ENCODE measurements around the gene FRYL.
"Not testable (repeated sequence)": the region's sequence is repeated elsewhere in the genome, so short reads cannot be mapped to it uniquely, and the experiment has no call there.

FRYL gene

DNA sequence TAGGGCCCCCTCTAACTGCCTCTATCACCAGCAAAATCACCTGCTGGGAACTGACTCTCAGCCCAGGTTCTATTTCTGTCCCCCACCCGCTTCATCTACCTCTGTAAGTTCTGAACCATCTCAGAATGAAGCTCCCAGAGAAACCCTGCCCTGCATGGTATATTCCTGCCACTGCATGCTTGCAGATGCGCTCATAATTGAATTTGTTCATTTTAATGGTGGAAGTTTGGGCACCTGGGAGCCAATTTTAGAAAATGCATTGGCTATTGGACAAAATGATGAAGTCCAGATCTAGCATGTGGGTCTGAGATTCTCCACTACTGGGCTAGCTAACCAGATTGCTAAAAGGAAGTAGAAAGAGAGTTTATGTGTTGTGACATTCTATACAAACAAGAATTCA lies 325.5 kb downstream of the FRYL start:
- H3K9me3 ChIP-seq (ENCODE audit: control insufficient read depth, insufficient read depth, low read length), result no peaks in the 10 kb centered on the region
- no peaks in the 10 kb centered on the region for H3K27me3 ChIP-seq (ENCODE audit: control insufficient read depth, insufficient read depth, low read length)
- H3K9ac ChIP-seq (ENCODE audit: low read depth, low read length), result no peak overlapping the region
- H3K36me3 ChIP-seq (ENCODE audit: control insufficient read depth, insufficient read depth, low read length), result no peaks in the 10 kb centered on the region
- no peaks in the 10 kb centered on the region for H3K4me1 ChIP-seq (ENCODE audit: control insufficient read depth, insufficient read depth, low read length)
- no peak overlapping the region for H3K4me3 ChIP-seq (ENCODE audit: low read depth, low read length)

DNA sequence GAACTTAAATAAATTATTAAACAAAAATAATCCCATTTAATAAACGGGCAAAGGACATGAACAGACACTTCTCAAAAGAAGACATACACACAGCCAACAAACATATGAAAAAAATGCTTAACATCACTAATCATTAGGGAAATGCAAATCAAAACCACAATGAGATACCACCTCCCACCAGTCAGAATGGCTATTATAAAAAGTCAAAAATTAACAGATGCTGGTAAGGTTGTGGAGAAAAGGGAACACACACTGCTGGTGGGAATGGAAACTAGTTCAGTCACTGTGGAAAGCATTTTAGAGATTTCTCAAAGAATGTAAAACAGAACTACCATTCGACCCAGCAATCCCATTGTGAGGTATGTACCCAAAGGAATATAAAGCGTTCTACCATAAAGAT lies 328.4 kb downstream of the FRYL start:
- not testable (repeated sequence) for H3K4me3 ChIP-seq (ENCODE audit: low read depth, low read length); H3K9me3 ChIP-seq (ENCODE audit: control insufficient read depth, insufficient read depth, low read length); H3K9ac ChIP-seq (ENCODE audit: low read depth, low read length); H3K4me1 ChIP-seq (ENCODE audit: control insufficient read depth, insufficient read depth, low read length); H3K27me3 ChIP-seq (ENCODE audit: control insufficient read depth, insufficient read depth, low read length); H3K36me3 ChIP-seq (ENCODE audit: control insufficient read depth, insufficient read depth, low read length)

DNA sequence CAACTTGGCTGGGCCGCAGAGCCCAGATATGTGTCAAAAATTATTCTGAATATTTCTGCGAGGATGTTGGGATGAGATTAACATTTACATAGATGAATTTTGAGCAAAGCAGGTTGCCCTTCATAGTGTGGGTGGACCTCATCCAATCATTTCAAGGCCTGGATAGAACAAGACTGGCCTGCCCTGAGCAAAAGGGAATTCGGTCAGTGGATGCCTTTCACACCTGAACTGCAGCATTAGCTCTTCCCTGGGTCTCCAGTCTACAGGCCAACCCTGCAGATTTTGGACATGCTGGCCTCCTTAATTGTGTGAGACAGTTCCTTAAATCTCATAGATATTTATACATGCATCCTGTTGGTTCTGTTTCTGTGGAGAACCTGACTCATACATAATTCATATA lies 329.3 kb downstream of the FRYL start:
- H3K27me3 ChIP-seq (ENCODE audit: control insufficient read depth, insufficient read depth, low read length), result no peaks in the 10 kb centered on the region
- no peak overlapping the region for H3K9ac ChIP-seq (ENCODE audit: low read depth, low read length)

DNA sequence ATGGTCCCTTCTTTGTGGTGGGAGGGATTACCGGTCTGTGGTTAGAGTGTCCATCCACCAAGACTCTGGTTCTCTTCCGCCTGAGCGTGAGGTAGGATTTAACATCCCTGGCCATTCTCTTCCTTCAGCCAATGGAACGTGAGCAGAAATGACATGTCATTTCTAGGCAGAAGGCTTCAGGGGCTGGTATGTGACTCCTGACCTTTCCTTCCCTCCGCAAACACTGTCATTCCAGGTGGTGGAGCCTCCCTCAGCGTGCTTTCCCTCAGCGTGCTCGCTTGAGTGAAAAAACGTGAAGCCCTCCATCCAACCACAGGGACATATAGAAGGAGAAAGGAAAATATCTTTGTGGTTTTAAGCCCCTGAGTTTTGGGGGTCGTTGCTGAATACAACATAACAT lies 330.9 kb downstream of the FRYL start:
- H3K4me1 ChIP-seq (ENCODE audit: control insufficient read depth, insufficient read depth, low read length), result no peaks in the 10 kb centered on the region
- no peaks in the 10 kb centered on the region for H3K36me3 ChIP-seq (ENCODE audit: control insufficient read depth, insufficient read depth, low read length)
- H3K9ac ChIP-seq (ENCODE audit: low read depth, low read length), result no peak overlapping the region
- H3K9me3 ChIP-seq (ENCODE audit: control insufficient read depth, insufficient read depth, low read length), result no peaks in the 10 kb centered on the region
- no peak overlapping the region for H3K4me3 ChIP-seq (ENCODE audit: low read depth, low read length)
- H3K27me3 ChIP-seq (ENCODE audit: control insufficient read depth, insufficient read depth, low read length), result no peaks in the 10 kb centered on the region

More for the DNA sequence above, 329.3 kb downstream of the FRYL start:
- Histone ChIP-seq H3K4me3 (ENCODE audit: low read depth, low read length) (no peak overlapping the region), H3K4me1 (ENCODE audit: control insufficient read depth, insufficient read depth, low read length) (no peaks in the 10 kb centered on the region), H3K9me3 (ENCODE audit: control insufficient read depth, insufficient read depth, low read length) (no peaks in the 10 kb centered on the region), H3K36me3 (ENCODE audit: control insufficient read depth, insufficient read depth, low read length) (no peaks in the 10 kb centered on the region)

Measured in iPS-15b (cell line).